MM.1S (cell line): Measurements from ENCODE around the gene DHDH.

Source experiments
- DNase-seq: peaks from one replicate; pipeline ENCODE4 v3.0.0-alpha.2; 2015
- H2AFZ ChIP-seq: fragments of 300-600 bp; sonication (generic); 2 replicates; pipeline ENCODE4 v1.6.0; 2016; ENCODE audit warnings: antibody characterized with exemption, low read length
- H3F3A ChIP-seq: fragments of 300-600 bp; sonication (generic); 2 replicates; pipeline ENCODE4 v1.6.1; 2016; ENCODE audit warnings: mild to moderate bottlenecking, antibody characterized with exemption, low read length, moderate library complexity, mixed read lengths; ENCODE audit not compliant: insufficient read depth
- H3K27ac ChIP-seq: fragments of 300-600 bp; sonication (generic); 2 replicates; pipeline ENCODE4 v1.5.1; 2016; ENCODE audit warnings: mild to moderate bottlenecking, low read length
- H3K27me3 ChIP-seq: fragments of 300-600 bp; sonication (generic); replicated peaks from 2 replicates; pipeline ENCODE4 v1.6.0; 2016; ENCODE audit warnings: low read length; ENCODE audit not compliant: insufficient read depth
- H3K36me3 ChIP-seq: fragments of 300-600 bp; sonication (generic); replicated peaks from 2 replicates; pipeline ENCODE4 v1.6.1; 2016; ENCODE audit warnings: mild to moderate bottlenecking, low read length, mixed read lengths; ENCODE audit not compliant: insufficient read depth
- H3K4me1 ChIP-seq: fragments of 300-600 bp; sonication (generic); 2 replicates; pipeline ENCODE4 v1.6.1; 2016; ENCODE audit warnings: low read length, mixed read lengths
- H3K4me2 ChIP-seq: fragments of 300-600 bp; sonication (generic); 2 replicates; pipeline ENCODE4 v1.6.0; 2016; ENCODE audit warnings: low read depth, low read length
- H3K4me3 ChIP-seq: fragments of 300-600 bp; sonication (generic); 2 replicates; pipeline ENCODE4 v1.5.1; 2016; ENCODE audit warnings: low read length, mixed read lengths
- H3K79me2 ChIP-seq: fragments of 300-600 bp; sonication (generic); 2 replicates; pipeline ENCODE4 v1.6.1; 2016; ENCODE audit warnings: mixed run types, low read length, mixed read lengths
- H3K9ac ChIP-seq: fragments of 300-600 bp; sonication (generic); 2 replicates; pipeline ENCODE4 v1.6.1; 2016; ENCODE audit warnings: low read length, mixed read lengths
- H3K9me2 ChIP-seq: fragments of 300-600 bp; sonication (generic); replicated peaks from 2 replicates; pipeline ENCODE4 v1.6.1; 2016; ENCODE audit warnings: mild to moderate bottlenecking, low read length, mixed read lengths; ENCODE audit not compliant: insufficient read depth
- H3K9me3 ChIP-seq: fragments of 300-600 bp; sonication (generic); replicated peaks from 2 replicates; pipeline ENCODE4 v1.6.1; 2016; ENCODE audit warnings: mild to moderate bottlenecking, low read length, mixed read lengths; ENCODE audit not compliant: insufficient read depth
- H4K20me1 ChIP-seq: fragments of 300-600 bp; sonication (generic); 2 replicates; pipeline ENCODE4 v1.6.1; 2016; ENCODE audit warnings: mild to moderate bottlenecking, low read length, moderate library complexity, mixed read lengths; ENCODE audit not compliant: insufficient read depth
- CTCF ChIP-seq: fragments of 300-600 bp; sonication (generic); IDR thresholded peaks from 2 replicates; pipeline ENCODE4 v1.5.1; 2016; ENCODE audit warnings: antibody characterized with exemption, low read length, mixed read lengths
- EZH2 ChIP-seq: fragments of 300-600 bp; sonication (generic); optimal IDR thresholded peaks from 2 replicates; pipeline ENCODE3; 2017; ENCODE audit warnings: low read depth, mild to moderate bottlenecking, antibody characterized with exemption, low read length, mixed read lengths
- EZH2phosphoT487 ChIP-seq: fragments of 300-600 bp; sonication (generic); IDR thresholded peaks from 2 replicates; pipeline ENCODE4 v1.6.1; 2018; ENCODE audit warnings: antibody characterized with exemption, low read length

Gene DHDH

GRCh38 chr19:48977061-48977460, 43.6 kb downstream of the DHDH start:
- Histone ChIP-seq H3K9me3 (no peaks in the 10 kb centered on the region), H3K36me3 (no peaks in the 10 kb centered on the region), H4K20me1 (no peaks in the 10 kb centered on the region), H3K79me2 (no peaks in the 10 kb centered on the region), H3K4me3 (no peak overlapping the region), H3K27me3 (no peaks in the 10 kb centered on the region), H3F3A (peaks cover 23% of the 10 kb centered on the region), H3K27ac (0 out of 2 replicates have a peak overlapping the region, but pooled peaks have one; percentile 4), H3K4me1 (peaks cover 10% of the 10 kb centered on the region), H3K9me2 (no peaks in the 10 kb centered on the region), H2AFZ (no peak overlapping the region), H3K9ac (no peak overlapping the region), H3K4me2 (no peak overlapping the region)
- TF ChIP-seq CTCF: no peak
- TF ChIP-seq EZH2phosphoT487: no peak
- no peak for TF ChIP-seq EZH2
- no peak for DNase-seq

GRCh38 chr19:48982280-48982679, 48.8 kb downstream of the DHDH start:
- Histone ChIP-seq H3K27ac (no peak overlapping the region), H3K9ac (no peak overlapping the region), H2AFZ (no peak overlapping the region), H3K4me1 (peaks cover 10% of the 10 kb centered on the region), H4K20me1 (no peaks in the 10 kb centered on the region), H3K4me2 (no peak overlapping the region), H3K9me2 (no peaks in the 10 kb centered on the region), H3K79me2 (no peaks in the 10 kb centered on the region), H3K9me3 (no peaks in the 10 kb centered on the region), H3K36me3 (no peaks in the 10 kb centered on the region), H3K27me3 (no peaks in the 10 kb centered on the region), H3K4me3 (no peak overlapping the region), H3F3A (peaks cover 23% of the 10 kb centered on the region)
- no peak for DNase-seq
- TF ChIP-seq EZH2 (no peak), EZH2phosphoT487 (no peak), CTCF (no peak)

GRCh38 chr19:48985711-48986110, 52.2 kb downstream of the DHDH start:
- DNase-seq: no peak
- no peak for TF ChIP-seq EZH2
- Histone ChIP-seq H3K4me3 (no peak overlapping the region), H3K27me3 (no peaks in the 10 kb centered on the region), H3K9ac (no peak overlapping the region), H3K27ac (no peak overlapping the region), H4K20me1 (no peaks in the 10 kb centered on the region), H3F3A (no peaks in the 10 kb centered on the region), H3K9me2 (no peaks in the 10 kb centered on the region), H3K36me3 (no peaks in the 10 kb centered on the region), H3K4me1 (no peaks in the 10 kb centered on the region), H2AFZ (no peak overlapping the region), H3K9me3 (no peaks in the 10 kb centered on the region), H3K4me2 (no peak overlapping the region), H3K79me2 (peaks cover 7% of the 10 kb centered on the region)

- H3K9me3 ChIP-seq: no peaks in the 10 kb centered on the region
- no peak overlapping the region for H2AFZ ChIP-seq
- no peak for DNase-seq
- H3K4me2 ChIP-seq: no peak overlapping the region
- peaks cover 11% of the 10 kb centered on the region for H3K79me2 ChIP-seq
- H3K4me3 ChIP-seq: no peak overlapping the region
- no peaks in the 10 kb centered on the region for H3K4me1 ChIP-seq
- H3K9ac ChIP-seq: no peak overlapping the region
- no peaks in the 10 kb centered on the region for H3K36me3 ChIP-seq
- H3F3A ChIP-seq: no peaks in the 10 kb centered on the region
- TF ChIP-seq EZH2phosphoT487 (no peak), CTCF (no peak), EZH2 (no peak)
- H3K27me3 ChIP-seq: no peaks in the 10 kb centered on the region
- H3K9me2 ChIP-seq: no peaks in the 10 kb centered on the region
- no peak overlapping the region for H3K27ac ChIP-seq
- H4K20me1 ChIP-seq: no peaks in the 10 kb centered on the region
Measured at GRCh38 chr19:48986211-48986610, 52.7 kb downstream of the DHDH start.
